Keratinocyte (primary cell): ENCODE measurements around the gene MCOLN3. TPM values are rescaled to one million over a fixed set of nuclear protein-coding genes. Genes with fewer than 3 reads are reported as not detected.

Experiments
- DNase-seq: peaks from one replicate; pipeline ENCODE4 v3.0.0-alpha.2; 2011; ENCODE audit warnings: low read depth, missing footprints, low spot score
- FAIRE-seq: peaks from 2 replicates; lab custom pipeline; 2011; peaks lifted over from hg19 to GRCh38; lab: Jason Lieb, UNC
- H2AFZ ChIP-seq: 2 replicates; pipeline ENCODE4 v1.6.0; 2012; ENCODE audit warnings: low read length, control low read depth, inconsistent platforms; ENCODE audit not compliant: control insufficient read depth
- H3K27ac ChIP-seq: 2 replicates; pipeline ENCODE4 v1.5.1; 2011; ENCODE audit warnings: low read length; ENCODE audit not compliant: control insufficient read depth, insufficient read depth
- H3K27me3 ChIP-seq: 3 replicates; pipeline ENCODE4 v1.6.0; 2011; ENCODE audit warnings: low read length; ENCODE audit not compliant: control insufficient read depth, insufficient read depth; ENCODE audit errors: extremely low read depth
- H3K36me3 ChIP-seq, 2 experiments: 2 replicates in 1 of 2; 3 replicates in 1 of 2; pipeline ENCODE4 v1.5.1; 2011; ENCODE audit warnings: low read length in 2 of 2, mild to moderate bottlenecking in 1 of 2; ENCODE audit not compliant: control insufficient read depth in 2 of 2, insufficient read depth in 2 of 2; ENCODE audit errors: extremely low read depth in 1 of 2
- H3K4me1 ChIP-seq: 3 replicates; pipeline ENCODE4 v1.5.1; 2011; ENCODE audit warnings: low read length; ENCODE audit not compliant: control insufficient read depth, insufficient read depth; ENCODE audit errors: extremely low read depth
- H3K4me2 ChIP-seq: 3 replicates; pipeline ENCODE4 v1.6.0; 2011; ENCODE audit warnings: low read depth, low read length; ENCODE audit not compliant: control insufficient read depth, insufficient read depth; ENCODE audit errors: extremely low read depth
- H3K4me3 ChIP-seq, 3 experiments: fragments of 200-600 bp in 1 of 3; sonication (generic) in 1 of 3; 2 replicates in 2 of 3; 3 replicates in 1 of 3; pipeline ENCODE4 v1.5.1; 2011 to 2016; ENCODE audit warnings: low read length in 3 of 3, mild to moderate bottlenecking in 3 of 3, control low read depth in 2 of 3, inconsistent platforms in 1 of 3, low read depth in 1 of 3, mixed read lengths in 1 of 3, mixed run types in 1 of 3, moderate library complexity in 1 of 3; ENCODE audit not compliant: control insufficient read depth in 2 of 3, insufficient read depth in 2 of 3; ENCODE audit errors: extremely low read depth in 1 of 3
- H3K79me2 ChIP-seq: 2 replicates; pipeline ENCODE4 v1.6.0; 2012; ENCODE audit warnings: low read length; ENCODE audit not compliant: control insufficient read depth, insufficient read depth
- H3K9ac ChIP-seq: 3 replicates; pipeline ENCODE4 v1.6.0; 2011; ENCODE audit warnings: low read length; ENCODE audit not compliant: control insufficient read depth, insufficient read depth; ENCODE audit errors: extremely low read depth
- H3K9me1 ChIP-seq: 3 replicates; pipeline ENCODE4 v1.6.0; 2011; ENCODE audit warnings: low read length; ENCODE audit not compliant: control insufficient read depth, insufficient read depth; ENCODE audit errors: extremely low read depth
- H3K9me3 ChIP-seq: 2 replicates; pipeline ENCODE4 v1.5.1; 2012; ENCODE audit warnings: low read depth, low read length; ENCODE audit not compliant: control insufficient read depth
- H4K20me1 ChIP-seq: 3 replicates; pipeline ENCODE4 v1.6.0; 2011; ENCODE audit warnings: low read length; ENCODE audit not compliant: control insufficient read depth, insufficient read depth; ENCODE audit errors: extremely low read depth
- CTCF ChIP-seq, 3 experiments: IDR thresholded peaks in 1 of 3; conservative IDR thresholded peaks in 1 of 3; optimal IDR thresholded peaks in 1 of 3; 2 replicates in 2 of 3; 3 replicates in 1 of 3; pipeline versions ENCODE3 to v1.5.1; 2011; ENCODE audit warnings: low read length in 3 of 3, mild to moderate bottlenecking in 3 of 3, moderate library complexity in 2 of 3, control low read depth in 1 of 3, inconsistent platforms in 1 of 3; ENCODE audit not compliant: insufficient read depth in 2 of 3; ENCODE audit errors: extremely low read depth in 1 of 3
- EZH2 ChIP-seq: IDR thresholded peaks from one replicate; pipeline ENCODE4 v1.6.1; 2012; ENCODE audit warnings: inconsistent platforms, mild to moderate bottlenecking, low read length, moderate library complexity
- dilution Hi-C: fragments of 300-500 bp; cut with MboI; formaldehyde crosslinking; loops from one replicate; pipeline ENCODE4 v1.7.0; 2020; ENCODE audit warnings: low sequenced_read_pairs; ENCODE audit not compliant: extremely low pct_ligation_motif_present
- polyA plus RNA-seq, 5 experiments: library from polyadenylated mRNA; depleted of rRNA in 3 of 5; stranded (reverse) in 3 of 5; stranded (forward) in 1 of 5; unstranded in 1 of 5; fragments of >200 nt; gene quantifications; 1 replicate in 1 of 5; 2 replicates in 3 of 5; 3 replicates in 1 of 5; pipeline versions ENCODE4 v1.2.1 to v1.2.3, GENCODE V29; 2011 to 2012; ENCODE audit warnings: missing spikeins in 2 of 5, low read depth in 1 of 5, low replicate concordance in 1 of 5

MCOLN3 gene
- polyA plus RNA-seq, 1 donor (not counting 4 experiments of a cell fraction or from before 2014, with no cell fraction given): 15.4 TPM

DNA sequence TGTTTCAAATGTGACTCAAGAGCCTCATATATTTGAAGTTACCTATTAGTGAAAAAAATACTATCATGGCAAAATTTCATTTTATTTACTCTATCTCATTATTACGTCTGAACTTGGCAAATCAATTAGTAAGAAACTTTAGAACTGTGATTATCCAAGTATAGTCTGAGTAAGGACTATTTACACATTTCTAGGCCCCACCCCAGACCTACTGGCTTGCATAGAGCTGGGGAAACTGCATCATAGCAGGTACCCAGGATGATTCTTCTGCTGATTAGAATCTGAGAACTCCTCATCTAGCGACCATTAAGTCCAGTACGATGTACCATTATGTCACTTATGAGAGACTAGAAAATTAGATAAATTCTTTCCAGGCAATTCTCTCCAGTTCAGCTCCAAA, 20.1 kb downstream of the MCOLN3 start:
- H3K9ac ChIP-seq: no peak overlapping the region
- FAIRE-seq: no peak
- H3K4me2 ChIP-seq: no peak overlapping the region
- no peaks in the 10 kb centered on the region for H3K36me3 ChIP-seq
- H3K9me3 ChIP-seq: no peaks in the 10 kb centered on the region
- no peaks in the 10 kb centered on the region for H3K27me3 ChIP-seq
- H4K20me1 ChIP-seq: no peaks in the 10 kb centered on the region
- no peaks in the 10 kb centered on the region for H3K9me1 ChIP-seq
- dilution Hi-C loops: no loop called here
- no peaks in the 10 kb centered on the region for H3K4me1 ChIP-seq
- TF ChIP-seq EZH2 (no peak), CTCF (optimal IDR thresholded peaks at IDR 0.05 in 1 of 3, IDR thresholded peaks at IDR 0.05 in 1 of 3, conservative IDR thresholded peaks at IDR 0.05 in 1 of 3; ENCODE audit: extremely low read depth in 1 of 3, insufficient read depth in 2 of 3, low read length in 3 of 3) (no peak)
- no peak overlapping the region for H3K27ac ChIP-seq
- no peaks in the 10 kb centered on the region for H3K79me2 ChIP-seq
- DNase-seq: no peak
- H2AFZ ChIP-seq: no peak overlapping the region
- H3K4me3 ChIP-seq: no peak overlapping the region

DNA sequence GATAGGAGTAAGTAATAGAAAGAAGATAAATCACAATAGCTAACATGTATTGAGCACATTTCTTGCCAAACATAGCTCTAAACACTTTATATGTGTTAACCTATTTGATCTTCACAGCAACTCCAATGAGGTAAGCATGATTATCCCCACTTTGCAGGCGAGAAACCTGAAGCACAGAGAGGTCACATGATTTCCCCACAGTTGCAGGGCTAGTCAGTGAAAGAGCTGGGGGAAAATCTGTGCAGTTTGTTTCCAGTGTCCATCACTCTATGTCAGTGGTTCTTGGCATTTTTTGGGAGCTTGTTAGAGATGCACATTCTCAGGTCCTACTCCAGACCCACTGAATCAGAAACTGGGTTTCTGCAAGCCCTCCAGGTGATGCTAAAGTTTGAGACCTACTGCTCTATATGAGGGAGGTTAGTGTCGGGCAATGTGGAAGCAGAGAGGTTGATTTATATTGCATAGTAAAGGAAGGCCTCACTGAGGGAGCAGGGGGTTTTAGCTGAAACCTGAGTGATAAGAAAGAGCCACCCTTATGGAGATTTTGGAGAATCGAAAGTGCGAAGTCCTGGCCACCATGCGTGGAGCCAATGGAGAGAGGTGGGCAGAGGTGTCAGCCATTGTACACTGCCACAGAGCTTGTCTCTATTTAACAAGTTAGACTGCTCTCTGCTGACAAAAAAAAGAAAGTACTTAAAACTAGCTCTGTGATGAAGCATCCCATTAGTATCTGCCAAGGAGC, 20.9 kb downstream of the MCOLN3 start:
- no peaks in the 10 kb centered on the region for H3K9me1 ChIP-seq
- H3K9me3 ChIP-seq: no peaks in the 10 kb centered on the region
- no peak overlapping the region for H3K4me2 ChIP-seq
- dilution Hi-C loops: no loop called here
- FAIRE-seq (no peak), DNase-seq (no peak)
- H3K4me3 ChIP-seq: no peak overlapping the region
- no peaks in the 10 kb centered on the region for H3K36me3 ChIP-seq
- H4K20me1 ChIP-seq: no peaks in the 10 kb centered on the region
- no peaks in the 10 kb centered on the region for H3K4me1 ChIP-seq
- no peaks in the 10 kb centered on the region for H3K27me3 ChIP-seq
- H3K9ac ChIP-seq: no peak overlapping the region
- TF ChIP-seq CTCF (optimal IDR thresholded peaks at IDR 0.05 in 1 of 3, IDR thresholded peaks at IDR 0.05 in 1 of 3, conservative IDR thresholded peaks at IDR 0.05 in 1 of 3; ENCODE audit: extremely low read depth in 1 of 3, insufficient read depth in 2 of 3, low read length in 3 of 3) (peak in 1 of 3 experiments; percentile 6), EZH2 (no peak)
- H2AFZ ChIP-seq: no peak overlapping the region
- H3K79me2 ChIP-seq: no peaks in the 10 kb centered on the region
- no peak overlapping the region for H3K27ac ChIP-seq
